ENCODE results near the gene PRDM15.

PRDM15 gene

GRCh38 chr21:41821081-41821755 is 57.9 kb downstream of the PRDM15 start:
- no peak for DNase-seq

- no peak for DNase-seq
Measured at GRCh38 chr21:41820384-41821080, 58.6 kb downstream of the PRDM15 start.

- DNase-seq, result no peak
Measured at GRCh38 chr21:41819856-41820281, 59.3 kb downstream of the PRDM15 start.

GRCh38 chr21:41819236-41819855 is 59.8 kb downstream of the PRDM15 start:
- DNase-seq, result no peak

- no peak for DNase-seq
Measured at GRCh38 chr21:41817877-41818855, 61.0 kb downstream of the PRDM15 start.

- no peak for DNase-seq
Measured at GRCh38 chr21:41817228-41817627, 61.9 kb downstream of the PRDM15 start.

- peak; percentile 40 for DNase-seq
Measured at GRCh38 chr21:41816583-41817165, 62.5 kb downstream of the PRDM15 start.

- no peak for DNase-seq
Measured at GRCh38 chr21:41815652-41816582, 63.2 kb downstream of the PRDM15 start.

- no peak for DNase-seq
Measured at GRCh38 chr21:41813226-41813625, 65.9 kb downstream of the PRDM15 start.

GRCh38 chr21:41812679-41813078 is 66.5 kb downstream of the PRDM15 start:
- no peak for DNase-seq

GRCh38 chr21:41810597-41810932 is 68.6 kb downstream of the PRDM15 start:
- no peak for DNase-seq

- DNase-seq, result no peak
Measured at GRCh38 chr21:41809891-41810596, 69.1 kb downstream of the PRDM15 start.

- DNase-seq, result no peak
Measured at GRCh38 chr21:41808846-41809245, 70.3 kb downstream of the PRDM15 start.

- no peak for DNase-seq
Measured at GRCh38 chr21:41808094-41808493, 71.0 kb downstream of the PRDM15 start.

- DNase-seq, result no peak
Measured at GRCh38 chr21:41806773-41807172, 72.4 kb downstream of the PRDM15 start.

GRCh38 chr21:41805643-41806042 is 73.5 kb downstream of the PRDM15 start:
- DNase-seq, result no peak

GRCh38 chr21:41805038-41805437 is 74.1 kb downstream of the PRDM15 start:
- DNase-seq, result no peak

- no peak for DNase-seq
Measured at GRCh38 chr21:41804381-41804780, 74.8 kb downstream of the PRDM15 start.

GRCh38 chr21:41803316-41803715 is 75.8 kb downstream of the PRDM15 start:
- DNase-seq, result no peak

GRCh38 chr21:41802684-41803083 is 76.5 kb downstream of the PRDM15 start:
- no peak for DNase-seq

GRCh38 chr21:41802198-41802584 is 77.0 kb downstream of the PRDM15 start:
- no peak for DNase-seq
